H1 (cell line): ENCODE data around the gene P2RX6.
"Not testable (repeated sequence)": the region's sequence is repeated elsewhere in the genome, so short reads cannot be mapped to it uniquely, and the experiment has no call there.

Experiments used
- CTBP2 ChIP-seq: IDR thresholded peaks from 2 replicates; pipeline ENCODE4 v1.7.0; 2011; ENCODE audit warnings: borderline replicate concordance, mild to moderate bottlenecking, moderate library complexity, mixed read lengths, low read length; ENCODE audit not compliant: insufficient read depth, insufficient read length
- CTCF ChIP-seq, 3 experiments: IDR thresholded peaks; 1 replicate in 2 of 3; 2 replicates in 1 of 3; pipeline versions ENCODE4 v1.5.1 to v1.6.1; 2011; ENCODE audit warnings: low read length in 3 of 3, mild to moderate bottlenecking in 3 of 3, inconsistent platforms in 2 of 3, low read depth in 1 of 3, moderate library complexity in 1 of 3; ENCODE audit not compliant: insufficient read depth in 1 of 3; ENCODE audit errors: control extremely low read depth in 1 of 3
- GTF2F1 ChIP-seq: IDR thresholded peaks from 2 replicates; pipeline ENCODE4 v1.6.1; 2012; ENCODE audit warnings: low read depth, low read length, improper control_type of control experiment, borderline replicate concordance
- JUN ChIP-seq: IDR thresholded peaks from 2 replicates; pipeline ENCODE4 v1.6.1; 2011; ENCODE audit warnings: low read depth, mild to moderate bottlenecking, improper control_type of control experiment, low read length
- POLR2AphosphoS5 ChIP-seq: IDR thresholded peaks from 2 replicates; pipeline ENCODE4 v1.6.1; 2011; ENCODE audit warnings: low read depth, low read length

DNA sequence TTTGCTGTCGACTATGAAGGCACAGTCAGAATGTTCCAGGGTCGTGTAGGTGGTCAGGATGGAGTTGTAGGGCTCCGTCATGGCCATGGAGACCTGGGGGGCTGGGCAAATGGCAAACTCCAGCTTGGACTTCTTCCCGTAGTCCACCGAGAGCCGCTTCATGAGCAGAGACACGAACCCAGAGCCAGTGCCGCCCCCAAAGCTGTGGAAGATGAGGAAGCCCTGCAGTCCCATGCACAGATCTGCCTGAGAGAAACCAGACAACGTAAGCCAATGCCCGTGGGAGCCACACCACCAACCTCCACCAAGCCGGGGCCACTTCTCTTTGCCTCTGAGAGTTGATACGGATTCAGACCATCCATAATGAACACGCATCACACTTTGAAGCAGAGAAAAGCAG lies 5.8 kb upstream of the P2RX6 start:
- TF ChIP-seq CTCF (IDR thresholded peaks at IDR 0.05; ENCODE audit: control extremely low read depth in 1 of 3, insufficient read depth in 1 of 3, low read depth in 1 of 3, low read length in 3 of 3); JUN; GTF2F1; CTBP2; POLR2AphosphoS5: not testable (repeated sequence)
